ENCODE measurements around the gene ENOX1.

Gene ENOX1

GRCh38 chr13:43785261-43785649 is 1.5 kb downstream of the ENOX1 start:
- DNase-seq = no peak

GRCh38 chr13:43784496-43784895 is 2.3 kb downstream of the ENOX1 start:
- DNase-seq = no peak

DNA sequence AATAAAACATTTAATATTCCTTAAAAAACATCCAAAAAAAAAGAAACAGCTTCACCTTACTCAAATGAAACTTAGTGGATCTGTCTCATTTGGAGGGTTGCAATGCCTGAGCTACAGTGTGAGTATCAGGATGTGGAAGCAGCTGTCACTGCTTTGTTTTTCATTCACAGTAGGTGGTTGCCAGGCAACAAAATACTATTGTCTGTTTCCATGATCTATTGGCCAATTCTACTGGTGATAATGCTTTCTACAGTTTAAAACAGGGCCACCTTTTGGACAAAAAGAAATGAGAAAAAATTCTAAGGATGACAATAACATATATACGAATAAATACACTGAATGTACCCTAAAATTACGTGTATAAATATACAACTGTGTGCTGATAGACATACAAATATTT is 3.0 kb downstream of the ENOX1 start:
- DNase-seq = peak; percentile 67

- DNase-seq = no peak
Observed at GRCh38 chr13:43782686-43783085, 4.1 kb downstream of the ENOX1 start.

DNA sequence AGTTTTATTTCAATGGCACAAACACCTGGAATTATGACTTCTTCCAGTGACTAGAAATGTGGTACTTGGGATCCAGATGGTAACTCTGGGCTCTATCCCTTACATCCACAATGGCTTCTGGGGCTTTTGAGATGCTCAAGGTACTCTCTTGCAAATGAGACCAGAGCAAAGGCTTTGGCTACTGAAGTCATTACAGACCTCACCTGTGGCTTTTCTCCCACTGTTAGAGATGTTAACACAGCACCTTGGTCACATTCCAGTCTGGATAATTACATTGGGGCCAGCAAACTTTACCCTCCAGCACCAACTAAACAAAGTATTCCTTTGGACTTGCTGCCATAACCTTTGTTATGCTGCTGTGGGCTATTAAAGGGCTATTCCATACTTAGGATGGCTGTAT is 6.1 kb downstream of the ENOX1 start:
- DNase-seq = no peak

DNA sequence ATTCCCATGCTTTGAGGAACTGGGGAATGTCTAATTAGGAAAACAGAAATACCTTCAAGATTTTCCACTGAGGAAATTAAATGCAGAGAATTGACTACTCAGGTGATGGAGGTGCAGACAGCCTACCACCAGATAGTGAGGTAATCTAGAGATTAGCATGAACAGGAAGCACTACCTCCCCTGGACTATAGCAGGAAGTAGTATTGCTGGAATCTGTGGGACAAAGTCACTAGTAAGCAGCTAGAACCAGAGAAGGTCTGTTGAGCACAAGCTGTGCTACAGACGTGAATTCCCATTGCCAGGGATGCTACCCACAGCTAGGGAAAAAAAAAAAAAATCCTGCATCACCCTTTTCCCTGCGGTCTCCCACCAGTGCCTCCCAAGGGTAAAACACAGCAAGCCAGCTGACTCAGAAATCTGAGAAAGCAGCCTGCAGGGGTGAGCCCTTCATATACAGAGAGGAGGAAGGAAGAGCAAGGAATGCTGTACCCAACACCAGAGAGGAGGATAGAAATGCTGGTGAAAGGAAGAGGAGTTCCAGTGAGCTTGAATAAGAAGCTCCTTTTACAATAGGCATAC is 10.2 kb downstream of the ENOX1 start:
- DNase-seq = no peak

DNA sequence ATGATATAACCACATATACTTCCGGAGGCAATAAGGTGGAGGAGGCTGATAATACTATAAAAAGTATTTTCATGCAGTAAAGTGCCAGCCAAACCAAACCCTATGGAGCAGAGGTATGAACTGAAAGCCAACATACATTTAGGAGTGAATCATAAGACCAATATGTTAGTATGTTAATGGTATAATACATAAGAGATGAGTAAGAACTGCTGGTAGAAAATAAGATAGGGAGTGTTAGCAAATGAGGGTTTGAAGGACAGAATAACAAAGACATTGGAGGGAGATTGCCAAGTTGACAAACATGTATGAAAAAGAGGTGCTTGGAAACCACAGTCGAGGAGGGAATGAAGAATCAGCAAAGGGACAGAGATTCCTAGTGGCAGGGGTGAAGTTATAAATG is 10.8 kb downstream of the ENOX1 start:
- no peak for DNase-seq

GRCh38 chr13:43773602-43774001 is 13.2 kb downstream of the ENOX1 start:
- no peak for DNase-seq

GRCh38 chr13:43770871-43771270 is 15.9 kb downstream of the ENOX1 start:
- no peak for DNase-seq

- no peak for DNase-seq
Observed at GRCh38 chr13:43769529-43769928, 17.2 kb downstream of the ENOX1 start.

- DNase-seq = peak; percentile 58
Observed at GRCh38 chr13:43767341-43767931, 19.3 kb downstream of the ENOX1 start.

DNA sequence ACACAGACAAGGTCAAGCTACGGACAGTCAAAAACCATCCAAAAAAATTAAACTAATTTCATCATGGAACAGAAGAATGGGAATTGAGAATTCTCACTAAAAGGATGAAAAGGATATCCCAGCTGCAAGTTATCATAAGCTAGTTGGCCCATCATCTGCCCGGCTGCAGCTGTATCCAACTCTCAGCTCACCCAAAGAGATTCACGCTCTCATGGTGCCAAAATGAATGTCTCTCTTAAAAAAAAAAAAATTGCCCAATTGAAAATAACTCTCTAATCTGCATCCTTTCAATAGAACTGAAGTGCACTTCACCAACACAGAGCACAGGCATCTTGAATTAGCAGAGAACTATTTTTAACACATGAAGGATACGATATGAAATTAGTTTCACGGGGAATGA is 20.0 kb downstream of the ENOX1 start:
- DNase-seq = no peak

DNA sequence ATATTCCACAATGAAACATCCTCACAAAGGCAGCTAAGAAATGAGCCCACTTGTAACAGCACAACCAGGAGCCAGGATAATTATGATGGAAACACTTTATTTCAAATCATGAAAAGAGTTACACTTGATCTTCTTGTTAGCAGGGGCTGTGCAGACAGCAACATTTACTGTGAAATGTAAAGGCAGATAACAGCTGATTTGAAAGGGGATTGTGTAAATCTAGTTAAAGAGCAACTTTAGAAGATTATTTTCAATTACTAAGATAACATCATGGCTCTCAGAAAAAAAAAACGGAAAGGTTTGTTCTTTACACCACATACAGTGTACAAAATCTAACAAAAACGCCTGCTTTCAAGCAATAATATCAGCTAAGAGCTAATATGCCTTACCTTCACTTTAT is 22.4 kb downstream of the ENOX1 start:
- DNase-seq = no peak

DNA sequence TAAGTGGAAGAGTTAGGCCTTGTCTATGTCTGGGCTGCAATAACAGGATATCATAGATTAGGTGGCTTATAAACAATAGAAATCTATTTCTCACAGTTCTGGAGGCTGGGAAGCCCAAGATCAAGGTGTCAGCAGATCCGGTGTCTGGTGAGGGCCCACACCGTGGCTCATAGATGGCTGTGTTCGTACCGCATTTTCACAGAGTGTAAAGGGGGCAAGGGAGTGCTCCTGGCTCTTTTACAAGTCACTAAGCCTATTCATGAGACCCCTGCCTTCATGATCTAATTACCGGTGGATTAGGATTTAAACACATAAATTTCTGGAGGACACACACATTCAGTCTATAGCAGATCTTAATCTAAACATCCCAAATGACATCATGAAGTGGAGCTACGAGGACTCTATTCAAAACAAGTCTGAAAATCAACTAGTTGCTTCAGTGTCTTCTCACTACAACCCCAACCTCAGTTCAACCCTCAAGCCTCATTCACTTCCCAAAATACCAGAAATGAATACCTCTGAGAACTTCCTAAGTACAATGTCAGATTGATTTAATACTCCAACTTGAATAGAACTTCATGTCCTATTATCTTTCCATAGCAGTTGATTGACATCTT is 23.5 kb downstream of the ENOX1 start:
- DNase-seq = no peak

- DNase-seq = no peak
Observed at GRCh38 chr13:43761616-43762315, 25.0 kb downstream of the ENOX1 start.

GRCh38 chr13:43760257-43760656 is 26.5 kb downstream of the ENOX1 start:
- DNase-seq = no peak

DNA sequence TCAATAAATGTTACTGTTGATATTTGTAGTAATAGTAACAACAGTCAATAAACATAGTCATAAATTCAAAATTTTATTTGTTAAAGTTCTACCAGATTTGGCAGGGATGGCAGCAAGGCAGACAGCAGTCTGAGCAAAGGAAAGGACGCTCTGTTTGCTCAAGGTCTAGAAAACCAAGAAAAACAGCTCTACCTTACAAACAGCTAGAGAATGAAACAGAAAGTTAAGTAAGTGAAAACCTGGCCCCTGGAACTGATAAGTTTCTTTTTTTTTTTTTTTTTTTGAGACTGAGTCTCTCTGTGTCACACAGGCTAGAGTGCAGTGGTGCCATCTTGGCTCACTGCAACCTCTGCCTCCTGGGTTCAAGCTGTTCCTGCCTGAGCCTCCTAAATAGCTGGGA is 27.9 kb downstream of the ENOX1 start:
- DNase-seq = no peak

DNA sequence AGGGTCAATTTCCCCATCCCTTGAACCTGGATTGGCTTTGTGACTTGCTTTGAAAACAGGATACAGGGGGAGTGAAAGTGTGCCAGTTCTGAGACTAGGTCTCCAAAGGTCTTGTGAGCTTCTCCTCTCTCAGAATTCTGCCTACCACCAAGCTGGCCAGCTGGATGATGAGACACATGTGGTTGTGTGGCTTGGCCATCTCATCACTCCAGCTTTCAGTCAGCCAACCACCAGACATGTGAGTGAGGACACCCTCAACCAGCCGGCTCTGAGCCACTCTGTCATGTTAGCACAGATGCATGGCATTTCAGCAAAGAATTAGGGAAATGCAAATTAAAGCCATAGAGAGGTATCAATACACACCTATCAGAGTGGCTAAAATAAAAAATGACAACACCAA is 29.5 kb downstream of the ENOX1 start:
- no peak for DNase-seq

GRCh38 chr13:43755844-43756243 is 30.9 kb downstream of the ENOX1 start:
- no peak for DNase-seq

GRCh38 chr13:43751624-43752023 is 35.1 kb downstream of the ENOX1 start:
- no peak for DNase-seq

- no peak for DNase-seq
Observed at GRCh38 chr13:43749503-43749902, 37.3 kb downstream of the ENOX1 start.

DNA sequence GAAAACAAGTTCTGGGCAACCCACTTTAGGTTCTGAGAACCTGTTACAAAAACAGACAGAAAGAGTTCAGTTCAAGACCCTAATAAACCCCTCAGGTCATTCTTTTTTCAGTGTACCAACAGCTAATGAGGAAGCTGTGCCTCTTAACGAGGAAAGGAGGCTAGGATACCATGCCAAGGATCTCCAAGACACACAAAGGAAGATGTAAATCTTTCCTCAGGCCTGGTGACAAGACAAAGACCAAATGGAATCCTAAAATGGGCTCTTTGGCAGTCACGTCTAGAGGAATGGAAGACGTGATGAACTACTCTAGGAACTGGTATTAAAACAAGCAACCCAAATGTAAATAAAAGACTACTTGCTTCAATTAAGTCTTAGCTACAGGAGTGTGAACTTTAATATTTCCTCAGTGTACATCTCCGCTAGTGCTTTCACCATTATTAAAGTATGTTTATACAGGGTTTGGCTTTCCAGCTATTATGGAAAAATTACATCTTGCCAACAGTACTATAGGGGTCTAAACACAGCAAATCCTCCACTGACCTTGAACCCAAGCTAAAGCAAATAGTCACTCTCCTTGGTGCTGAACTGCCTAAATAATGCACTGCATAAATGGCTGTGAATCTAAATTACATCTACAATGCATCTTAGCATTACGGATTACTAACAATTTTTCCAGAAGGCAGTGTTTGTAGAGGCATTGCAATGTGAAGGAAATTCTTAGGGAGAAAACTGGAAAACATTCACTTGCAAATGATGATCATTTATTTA is 42.3 kb downstream of the ENOX1 start:
- no peak for DNase-seq

GRCh38 chr13:43742911-43743310 is 43.9 kb downstream of the ENOX1 start:
- no peak for DNase-seq

Measured in retina (tissue), 1 donor.